ENCODE data around the gene STEAP2. TPM values are rescaled to one million over a fixed set of nuclear protein-coding genes. Genes with fewer than 3 reads are reported as not detected.

The STEAP2 gene
- not detected for total RNA-seq

DNA sequence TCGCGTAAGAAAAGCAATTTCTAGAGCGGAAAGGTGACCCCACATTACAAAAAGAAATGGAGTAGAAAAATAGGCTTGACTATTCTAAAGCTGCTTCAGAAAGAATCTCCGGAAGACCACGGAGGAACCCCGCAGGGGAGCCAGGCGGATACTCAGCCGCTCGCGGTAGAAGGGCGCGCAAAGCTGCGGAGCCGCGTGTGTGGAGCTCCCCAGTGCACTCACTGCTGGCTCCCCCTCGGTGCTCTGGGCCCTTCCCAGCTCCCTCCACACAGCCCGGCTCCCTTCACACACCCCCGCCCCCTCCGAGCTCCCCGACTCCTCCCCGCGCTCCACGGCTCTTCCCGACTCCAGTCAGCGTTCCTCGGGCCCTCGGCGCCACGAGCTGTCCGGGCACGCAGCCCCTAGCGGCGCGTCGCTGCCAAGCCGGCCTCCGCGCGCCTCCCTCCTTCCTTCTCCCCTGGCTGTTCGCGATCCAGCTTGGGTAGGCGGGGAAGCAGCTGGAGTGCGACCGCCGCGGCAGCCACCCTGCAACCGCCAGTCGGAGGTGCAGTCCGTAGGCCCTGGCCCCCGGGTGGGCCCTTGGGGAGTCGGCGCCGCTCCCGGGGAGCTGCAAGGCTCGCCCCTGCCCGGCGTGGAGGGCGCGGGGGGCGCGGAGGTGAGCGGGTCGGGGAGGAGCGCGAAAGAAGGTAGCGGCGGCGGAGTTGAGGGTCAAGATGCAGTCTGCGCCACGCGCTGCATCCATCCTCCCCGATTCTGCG lies at the start of gene STEAP2:
Gene STEAP2, plus strand, starts transcription at position 350 of the 758 bp plus-strand sequence. CDS start 13,343 bp downstream, outside the sequence.
- Mint-ChIP-seq H3K27me3 (peaks cover 39% of the 10 kb centered on the region), H3K27ac (no peak within 1 kb of the TSS), H3K9me3 (no peaks in the 10 kb centered on the region), H3K4me1 (peaks cover 2% of the 10 kb centered on the region), H3K4me3 (peak within 1 kb of the TSS; percentile 48), H3K36me3 (no peaks in the 10 kb centered on the region)
- DNase-seq: peak; percentile 51
- POLR2A ChIA-PET: interaction anchor here (0.6 kb wide), 2 partner anchors 13 to 29 kb away, joined by 3 read pairs; no protein-coding TSS in a partner anchor
- ATAC-seq (ENCODE audit: low read depth): peak; percentile 86

- Mint-ChIP-seq H3K9me3 (no peaks in the 10 kb centered on the region), H3K4me1 (no peaks in the 10 kb centered on the region), H3K4me3 (no peak overlapping the region), H3K27ac (no peak overlapping the region), H3K36me3 (no peaks in the 10 kb centered on the region), H3K27me3 (peaks cover 16% of the 10 kb centered on the region)
- ATAC-seq (ENCODE audit: low read depth) (no peak), DNase-seq (no peak)
- POLR2A ChIA-PET: no interaction called here
Measured at GRCh38 chr7:90163534-90163933, 48.0 kb upstream of the STEAP2 start.

- Mint-ChIP-seq H3K4me1 (no peaks in the 10 kb centered on the region), H3K36me3 (no peaks in the 10 kb centered on the region), H3K27ac (no peak overlapping the region), H3K9me3 (no peaks in the 10 kb centered on the region), H3K4me3 (no peak overlapping the region), H3K27me3 (peaks cover 16% of the 10 kb centered on the region)
- ATAC-seq (ENCODE audit: low read depth) (no peak), DNase-seq (no peak)
- POLR2A ChIA-PET: interaction anchor here (0.6 kb wide), 1 partner anchor 301 kb away, joined by 3 read pairs; no protein-coding TSS in a partner anchor
Measured at GRCh38 chr7:90165724-90166123, 45.8 kb upstream of the STEAP2 start.

- no peak for DNase-seq
- POLR2A ChIA-PET: no interaction called here
- H3K9me3 Mint-ChIP-seq: no peaks in the 10 kb centered on the region
- H3K27me3 Mint-ChIP-seq: peaks cover 16% of the 10 kb centered on the region
- H3K27ac Mint-ChIP-seq: no peak overlapping the region
- H3K4me1 Mint-ChIP-seq: no peaks in the 10 kb centered on the region
- H3K36me3 Mint-ChIP-seq: no peaks in the 10 kb centered on the region
- H3K4me3 Mint-ChIP-seq: no peak overlapping the region
- no peak for ATAC-seq (ENCODE audit: low read depth)
Measured at GRCh38 chr7:90166153-90166552, 45.4 kb upstream of the STEAP2 start.

DNA sequence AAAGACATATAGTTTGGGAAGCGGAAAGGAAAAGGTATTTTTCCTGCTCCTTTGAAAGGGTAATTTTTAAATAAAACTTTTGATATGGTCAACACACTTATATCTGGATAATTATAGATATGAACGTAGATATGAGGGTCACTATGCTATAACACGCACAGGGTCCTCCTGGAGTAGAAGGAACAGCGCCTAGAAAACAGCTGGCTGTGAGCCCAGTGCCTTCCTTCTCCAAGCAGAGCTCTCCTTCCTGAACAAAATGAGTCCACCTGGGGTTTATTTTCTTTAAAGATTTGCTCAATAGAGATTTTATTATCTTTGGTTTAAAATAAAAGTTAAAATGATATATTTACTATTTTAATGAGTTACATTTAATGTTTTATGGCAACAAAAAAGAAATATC lies 44.2 kb upstream of the STEAP2 start:
- ATAC-seq (ENCODE audit: low read depth) (no peak), DNase-seq (no peak)
- no peaks in the 10 kb centered on the region for H3K36me3 Mint-ChIP-seq
- H3K27ac Mint-ChIP-seq: no peak overlapping the region
- no peak overlapping the region for H3K4me3 Mint-ChIP-seq
- POLR2A ChIA-PET: no interaction called here
- H3K4me1 Mint-ChIP-seq: no peaks in the 10 kb centered on the region
- no peaks in the 10 kb centered on the region for H3K9me3 Mint-ChIP-seq
- H3K27me3 Mint-ChIP-seq: peaks cover 16% of the 10 kb centered on the region

DNA sequence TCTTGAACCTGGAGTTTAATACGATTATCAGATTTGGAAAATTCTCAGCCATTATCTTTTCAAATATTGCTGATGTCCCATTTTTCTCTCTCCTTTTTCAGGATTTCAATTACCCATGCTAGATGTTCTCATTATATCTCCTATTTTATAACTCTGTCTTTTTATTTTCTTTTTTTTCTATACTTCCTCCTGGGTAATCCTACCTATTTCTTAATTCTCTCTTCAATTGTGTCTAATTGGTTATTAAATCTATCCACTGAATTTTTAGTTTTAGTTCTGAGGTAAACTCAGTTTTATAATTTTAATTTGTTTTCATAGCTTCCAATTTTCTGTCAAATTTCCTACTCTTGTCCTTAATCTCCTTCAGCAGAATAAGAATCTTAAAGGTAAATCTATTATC lies 41.6 kb upstream of the STEAP2 start:
- no peak overlapping the region for H3K27ac Mint-ChIP-seq
- POLR2A ChIA-PET: no interaction called here
- no peak overlapping the region for H3K4me3 Mint-ChIP-seq
- H3K4me1 Mint-ChIP-seq: no peaks in the 10 kb centered on the region
- H3K36me3 Mint-ChIP-seq: no peaks in the 10 kb centered on the region
- DNase-seq (no peak), ATAC-seq (ENCODE audit: low read depth) (no peak)
- H3K27me3 Mint-ChIP-seq: peaks cover 10% of the 10 kb centered on the region
- no peaks in the 10 kb centered on the region for H3K9me3 Mint-ChIP-seq

DNA sequence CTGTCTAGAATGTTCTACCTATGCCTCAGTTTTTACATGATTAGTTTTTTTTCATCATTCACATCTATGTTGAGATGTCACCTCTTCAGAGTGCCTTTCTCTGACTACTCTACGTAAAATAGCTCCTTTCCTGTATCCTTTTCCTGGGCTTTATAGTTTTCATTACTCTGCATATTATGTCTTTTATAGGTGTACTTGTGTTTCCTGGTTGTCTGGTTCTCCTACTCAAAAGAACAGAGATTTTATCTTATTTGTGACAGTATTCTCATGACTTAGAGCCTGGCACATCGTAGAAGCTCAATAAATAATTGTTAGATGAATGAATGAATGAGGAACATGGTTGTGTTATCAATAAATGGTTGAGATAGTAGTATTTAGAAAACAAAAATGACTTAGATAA lies 39.4 kb upstream of the STEAP2 start:
- H3K4me3 Mint-ChIP-seq: no peak overlapping the region
- no peaks in the 10 kb centered on the region for H3K4me1 Mint-ChIP-seq
- ATAC-seq (ENCODE audit: low read depth): no peak
- H3K27ac Mint-ChIP-seq: no peak overlapping the region
- POLR2A ChIA-PET: no interaction called here
- DNase-seq: no peak
- H3K9me3 Mint-ChIP-seq: peaks cover under 1% of the 10 kb centered on the region
- H3K27me3 Mint-ChIP-seq: peaks cover 5% of the 10 kb centered on the region
- H3K36me3 Mint-ChIP-seq: peaks cover under 1% of the 10 kb centered on the region

- no peak for ATAC-seq (ENCODE audit: low read depth)
- Mint-ChIP-seq H3K27me3 (peaks cover 3% of the 10 kb centered on the region), H3K36me3 (peaks cover 2% of the 10 kb centered on the region), H3K27ac (no peak overlapping the region), H3K4me1 (no peaks in the 10 kb centered on the region), H3K9me3 (peaks cover 3% of the 10 kb centered on the region), H3K4me3 (no peak overlapping the region)
- POLR2A ChIA-PET: interaction anchor here (0.6 kb wide), 1 partner anchor 1227 kb away, joined by 4 read pairs; no protein-coding TSS in a partner anchor
- DNase-seq: no peak
Measured at GRCh38 chr7:90172624-90173023, 38.9 kb upstream of the STEAP2 start.

DNA sequence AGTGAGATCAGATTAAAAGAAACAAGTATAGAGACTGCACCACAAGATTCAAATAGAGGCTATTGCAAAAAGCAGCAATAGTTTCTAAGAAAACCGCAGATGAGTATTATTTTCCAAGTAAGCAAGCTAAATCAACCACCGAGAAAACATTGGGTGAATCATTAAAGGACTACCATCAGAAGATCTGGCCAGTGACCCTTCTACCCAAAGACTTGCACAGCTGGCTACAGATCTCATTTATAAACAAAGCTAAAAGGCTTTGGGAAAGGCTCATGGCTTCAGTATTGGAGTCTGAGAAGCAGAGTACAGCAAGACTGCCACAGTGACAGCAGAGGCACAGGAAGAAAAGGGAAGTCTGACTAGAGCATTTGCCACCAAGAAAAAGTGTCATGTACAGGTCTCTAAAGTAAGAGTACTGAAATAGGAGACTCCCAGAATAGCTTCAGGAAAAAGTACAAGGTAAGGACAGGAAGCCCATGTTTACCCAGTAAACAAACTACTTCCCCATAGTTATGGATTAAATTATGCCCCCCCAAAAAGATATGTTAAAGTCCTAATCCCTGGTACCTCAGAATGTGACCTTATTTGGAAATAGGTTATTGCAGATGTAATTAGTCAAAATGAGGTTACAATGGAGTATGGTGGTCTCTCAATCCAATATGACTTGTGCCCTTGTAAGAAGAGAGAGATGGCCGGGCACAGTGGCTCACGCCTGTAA lies 38.3 kb upstream of the STEAP2 start:
- Mint-ChIP-seq H3K27ac (no peak overlapping the region), H3K4me1 (no peaks in the 10 kb centered on the region), H3K36me3 (peaks cover 2% of the 10 kb centered on the region), H3K4me3 (no peak overlapping the region), H3K27me3 (peaks cover 3% of the 10 kb centered on the region), H3K9me3 (peaks cover 3% of the 10 kb centered on the region)
- ATAC-seq (ENCODE audit: low read depth) (no peak), DNase-seq (no peak)
- POLR2A ChIA-PET: interaction anchor here (0.6 kb wide), 1 partner anchor 1227 kb away, joined by 4 read pairs; no protein-coding TSS in a partner anchor

GRCh38 chr7:90175667-90176066 lies 35.9 kb upstream of the STEAP2 start:
- H3K9me3 Mint-ChIP-seq: peaks cover 3% of the 10 kb centered on the region
- no peak overlapping the region for H3K27ac Mint-ChIP-seq
- no peaks in the 10 kb centered on the region for H3K27me3 Mint-ChIP-seq
- ATAC-seq (ENCODE audit: low read depth) (no peak), DNase-seq (no peak)
- POLR2A ChIA-PET: no interaction called here
- H3K4me1 Mint-ChIP-seq: peaks cover 13% of the 10 kb centered on the region
- H3K36me3 Mint-ChIP-seq: peaks cover 2% of the 10 kb centered on the region
- H3K4me3 Mint-ChIP-seq: no peak overlapping the region

DNA sequence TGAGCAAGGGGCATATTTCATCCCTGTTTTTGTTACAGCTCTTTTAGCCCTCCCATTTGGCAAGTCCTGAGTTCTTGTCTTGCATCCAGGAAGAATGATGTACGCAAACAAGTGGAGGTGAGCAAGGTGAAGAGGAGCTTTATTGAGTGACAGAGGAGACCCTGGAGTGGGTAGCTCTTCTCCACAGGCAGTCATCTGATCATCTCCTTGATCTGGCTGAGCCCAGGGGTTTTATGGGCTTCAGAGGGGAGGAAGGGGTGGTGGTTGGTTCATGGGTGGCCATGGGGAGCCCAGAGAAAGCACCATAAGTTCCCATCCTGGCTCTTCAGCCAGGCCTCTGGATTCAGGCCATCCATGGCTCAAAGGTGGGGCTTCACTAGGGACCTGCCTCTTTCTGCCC lies 35.3 kb upstream of the STEAP2 start:
- ATAC-seq (ENCODE audit: low read depth): no peak
- DNase-seq: no peak
- no peak overlapping the region for H3K27ac Mint-ChIP-seq
- no peak overlapping the region for H3K4me3 Mint-ChIP-seq
- H3K36me3 Mint-ChIP-seq: peaks cover 2% of the 10 kb centered on the region
- H3K4me1 Mint-ChIP-seq: peaks cover 13% of the 10 kb centered on the region
- no peaks in the 10 kb centered on the region for H3K27me3 Mint-ChIP-seq
- POLR2A ChIA-PET: no interaction called here
- peaks cover 3% of the 10 kb centered on the region for H3K9me3 Mint-ChIP-seq

GRCh38 chr7:90178166-90178565 lies 33.4 kb upstream of the STEAP2 start:
- Mint-ChIP-seq H3K4me1 (peaks cover 13% of the 10 kb centered on the region), H3K4me3 (no peak overlapping the region), H3K9me3 (peaks cover 3% of the 10 kb centered on the region), H3K27ac (no peak overlapping the region), H3K27me3 (no peaks in the 10 kb centered on the region), H3K36me3 (peaks cover 2% of the 10 kb centered on the region)
- no peak for DNase-seq
- ATAC-seq (ENCODE audit: low read depth): no peak
- POLR2A ChIA-PET: no interaction called here

DNA sequence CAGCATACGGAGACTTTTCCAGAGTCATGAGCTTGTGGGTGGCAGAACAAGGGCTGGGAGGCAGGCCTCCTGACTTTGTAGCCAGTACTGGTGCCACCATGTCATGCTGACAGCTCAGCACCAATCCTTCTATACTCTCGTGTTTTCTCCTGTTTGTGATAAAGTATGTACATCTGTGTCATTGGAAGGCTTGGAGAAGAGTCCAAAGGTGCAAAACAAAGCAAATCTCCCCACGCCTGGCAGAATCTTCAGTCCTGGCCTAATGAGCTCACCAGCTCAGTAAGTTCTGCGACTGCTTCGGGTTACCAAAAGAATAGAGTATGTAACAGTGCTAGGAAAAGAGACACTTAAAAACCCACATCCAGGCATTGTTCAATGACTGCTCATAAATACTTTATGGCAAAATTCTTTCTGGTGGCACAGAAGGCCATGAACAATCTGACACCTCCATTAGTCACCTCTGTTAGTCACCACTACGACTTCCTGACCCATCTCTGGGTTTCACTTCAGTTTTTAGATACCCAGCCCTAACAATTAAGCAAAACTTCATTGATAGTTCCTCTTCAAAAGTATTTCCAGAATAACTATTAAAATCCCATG lies 32.8 kb upstream of the STEAP2 start:
- H3K27ac Mint-ChIP-seq: peak overlapping the region; percentile 52
- H3K4me1 Mint-ChIP-seq: peaks cover 13% of the 10 kb centered on the region
- H3K9me3 Mint-ChIP-seq: peaks cover 3% of the 10 kb centered on the region
- peaks cover 2% of the 10 kb centered on the region for H3K36me3 Mint-ChIP-seq
- DNase-seq: no peak
- peak overlapping the region; percentile 17 for H3K4me3 Mint-ChIP-seq
- ATAC-seq (ENCODE audit: low read depth): peak; percentile 82
- POLR2A ChIA-PET: no interaction called here
- H3K27me3 Mint-ChIP-seq: no peaks in the 10 kb centered on the region
